Duodenal mucosa (tissue), 2 donors: Measurements from ENCODE around the gene NTF3.

Experiments used
- H3K27ac ChIP-seq: one replicate; pipeline ENCODE4 v1.7.0; 2013; ENCODE audit warnings: low read depth, low read length
- H3K27me3 ChIP-seq, 2 donors: one replicate each; pipeline ENCODE4 v1.7.0; 2013; ENCODE audit warnings: low read length in 2 of 2, control low read depth in 1 of 2; ENCODE audit not compliant: insufficient read depth in 2 of 2, control insufficient read depth in 1 of 2
- H3K36me3 ChIP-seq, 2 donors: one replicate each; pipeline ENCODE4 v1.7.0; 2013; ENCODE audit warnings: low read length in 2 of 2, control low read depth in 1 of 2; ENCODE audit not compliant: insufficient read depth in 2 of 2, control insufficient read depth in 1 of 2
- H3K4me1 ChIP-seq, 2 donors: one replicate each; pipeline ENCODE4 v1.7.0; 2013; ENCODE audit warnings: low read length in 2 of 2, control low read depth in 1 of 2; ENCODE audit not compliant: insufficient read depth in 2 of 2, control insufficient read depth in 1 of 2
- H3K4me3 ChIP-seq, 2 donors: one replicate each; pipeline ENCODE4 v1.7.0; 2013; ENCODE audit warnings: low read length in 2 of 2, low read depth in 1 of 2
- H3K9ac ChIP-seq, 2 donors: one replicate each; pipeline ENCODE4 v1.7.0; 2013; ENCODE audit warnings: low read length in 2 of 2, low read depth in 1 of 2
- H3K9me3 ChIP-seq, 2 donors: one replicate each; pipeline ENCODE4 v1.7.0; 2013; ENCODE audit warnings: low read length in 2 of 2, control low read depth in 1 of 2; ENCODE audit not compliant: control insufficient read depth in 1 of 2

The NTF3 gene

DNA sequence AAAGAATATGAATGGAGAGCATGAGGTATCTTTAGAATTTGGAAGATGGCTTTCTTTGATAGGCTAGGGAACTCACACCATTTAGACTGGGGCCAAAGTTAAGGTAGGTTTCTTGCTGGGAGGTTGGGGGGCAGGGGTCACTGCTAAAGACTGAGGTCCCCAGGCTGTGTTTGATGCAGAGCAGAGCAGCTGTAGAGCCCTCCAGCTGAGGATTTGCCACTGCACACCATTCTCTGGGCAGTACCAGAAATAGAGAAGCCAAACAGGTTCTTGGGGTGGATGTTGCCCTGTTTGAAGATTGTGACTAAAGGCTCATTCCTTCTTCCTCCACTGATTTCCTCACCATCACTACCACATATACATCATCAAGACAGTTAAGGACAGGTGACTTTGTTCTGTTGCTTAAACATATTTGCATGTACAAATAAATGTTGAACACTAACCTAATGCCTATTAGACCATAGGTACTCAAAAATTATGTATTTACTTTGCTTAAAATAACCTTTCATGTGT, 7.9 kb downstream of the NTF3 start:
- peaks cover 0 to 7% of the 10 kb centered on the region in 2 donors for H3K27me3 ChIP-seq

DNA sequence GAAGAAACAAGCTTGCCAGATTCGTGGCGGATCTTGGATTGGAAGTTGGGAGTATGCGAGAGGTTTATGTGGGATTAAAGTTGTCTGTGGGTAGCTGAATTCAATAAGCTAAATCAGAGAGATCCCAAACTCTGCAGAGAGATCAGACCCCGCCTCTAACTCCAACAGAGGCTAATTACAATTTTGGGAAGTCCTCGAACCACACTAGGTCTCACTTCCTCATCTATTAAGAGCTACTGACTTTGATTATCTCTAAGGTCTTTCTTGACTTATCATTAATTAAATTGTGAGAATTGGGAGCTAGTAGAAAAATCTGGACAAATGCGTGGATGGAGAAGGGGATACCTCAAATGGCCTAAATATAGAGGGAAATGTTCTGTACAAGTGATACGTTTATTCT, 9.1 kb downstream of the NTF3 start:
- H3K4me1 ChIP-seq = peaks cover 13 to 15% of the 10 kb centered on the region in 2 donors
- H3K4me3 ChIP-seq = no peak overlapping the region
- no peaks in the 10 kb centered on the region for H3K36me3 ChIP-seq
- no peaks in the 10 kb centered on the region for H3K27me3 ChIP-seq
- no peak overlapping the region for H3K27ac ChIP-seq
- no peak overlapping the region for H3K9ac ChIP-seq
- no peaks in the 10 kb centered on the region for H3K9me3 ChIP-seq

More for the DNA sequence above, 7.9 kb downstream of the NTF3 start:
- H3K27ac ChIP-seq = no peak overlapping the region
- H3K4me1 ChIP-seq = peaks cover 13 to 15% of the 10 kb centered on the region in 2 donors
- no peak overlapping the region for H3K4me3 ChIP-seq
- no peak overlapping the region for H3K9ac ChIP-seq
- H3K9me3 ChIP-seq = no peaks in the 10 kb centered on the region
- H3K36me3 ChIP-seq = no peaks in the 10 kb centered on the region

DNA sequence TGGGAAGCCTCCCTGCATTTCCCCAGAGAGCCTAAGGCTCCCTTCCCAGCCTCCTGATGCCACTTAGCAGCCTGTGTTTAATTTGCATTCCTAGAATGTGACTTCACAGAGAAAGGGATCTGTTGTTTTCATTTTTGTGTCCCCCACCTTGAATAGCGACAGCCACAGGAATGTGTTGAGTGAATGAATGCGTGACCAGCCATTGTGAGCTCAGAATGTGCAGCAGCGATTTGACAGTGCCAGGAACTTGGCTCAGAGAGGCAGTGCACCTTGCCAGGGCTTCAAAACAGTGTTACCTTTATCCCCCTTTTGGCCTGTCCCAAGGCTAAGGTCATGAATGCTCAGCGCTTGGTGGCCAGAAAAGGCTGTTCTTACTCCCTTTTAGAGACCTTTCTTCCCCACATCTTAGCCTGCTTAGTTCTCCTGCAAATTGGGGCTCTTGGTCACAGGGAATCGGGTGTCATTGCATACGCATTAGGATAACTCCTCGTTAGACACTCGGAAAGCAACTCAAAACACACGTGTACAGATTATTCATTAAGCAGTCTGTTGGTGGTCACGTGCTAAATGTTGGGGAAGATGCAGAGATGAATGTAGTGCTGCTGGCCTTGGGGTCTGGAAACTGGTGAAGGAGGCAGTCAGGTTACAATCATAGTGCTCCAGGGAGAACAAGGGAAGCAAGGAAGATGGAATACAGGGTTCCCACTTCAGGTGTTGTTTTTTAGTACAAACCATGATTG, 9.8 kb downstream of the NTF3 start:
- Histone ChIP-seq H3K36me3 (no peaks in the 10 kb centered on the region), H3K27me3 (no peaks in the 10 kb centered on the region), H3K4me3 (no peak overlapping the region), H3K4me1 (peaks cover 13 to 15% of the 10 kb centered on the region in 2 donors), H3K27ac (no peak overlapping the region), H3K9me3 (no peaks in the 10 kb centered on the region), H3K9ac (no peak overlapping the region)

DNA sequence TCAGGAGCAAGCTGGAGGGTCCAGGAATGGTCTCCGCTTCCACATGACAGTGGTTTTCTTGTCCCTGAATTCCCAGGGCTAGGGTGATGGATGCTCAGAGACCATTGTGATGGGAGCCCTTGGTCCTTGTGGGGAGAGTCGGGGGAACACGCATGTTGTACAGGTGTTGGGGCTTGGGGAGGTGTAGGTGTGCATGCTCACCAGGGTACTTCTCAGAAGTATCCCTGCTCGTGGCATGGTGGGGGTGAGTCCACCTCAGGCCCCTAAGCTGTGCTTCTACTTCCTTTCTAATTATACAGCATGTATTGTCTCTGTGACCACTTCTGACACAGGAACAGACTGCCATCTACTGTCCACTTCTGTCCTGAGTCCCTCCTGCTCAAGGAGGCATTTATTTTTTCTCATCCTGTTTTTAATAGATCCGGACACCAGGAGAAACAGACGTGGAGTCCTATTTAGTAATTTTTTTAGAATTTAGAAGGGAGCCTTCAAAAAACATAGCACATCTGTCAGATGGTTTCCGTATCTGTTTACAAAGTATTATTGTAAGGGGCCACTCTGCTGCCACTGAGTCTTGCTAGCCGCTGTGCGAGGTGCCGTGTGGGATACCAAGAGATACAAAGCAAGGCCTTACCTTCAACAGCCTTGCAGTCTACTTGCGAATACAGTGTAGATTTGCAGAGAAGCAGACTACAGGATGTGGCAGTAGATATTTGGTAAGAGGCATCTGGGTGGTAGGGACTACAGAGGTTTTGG, 10.5 kb downstream of the NTF3 start:
- Histone ChIP-seq H3K9ac (no peak overlapping the region), H3K4me3 (no peak overlapping the region), H3K27me3 (no peaks in the 10 kb centered on the region), H3K9me3 (no peaks in the 10 kb centered on the region), H3K27ac (no peak overlapping the region), H3K36me3 (no peaks in the 10 kb centered on the region), H3K4me1 (peaks cover 12 to 14% of the 10 kb centered on the region in 2 donors)

DNA sequence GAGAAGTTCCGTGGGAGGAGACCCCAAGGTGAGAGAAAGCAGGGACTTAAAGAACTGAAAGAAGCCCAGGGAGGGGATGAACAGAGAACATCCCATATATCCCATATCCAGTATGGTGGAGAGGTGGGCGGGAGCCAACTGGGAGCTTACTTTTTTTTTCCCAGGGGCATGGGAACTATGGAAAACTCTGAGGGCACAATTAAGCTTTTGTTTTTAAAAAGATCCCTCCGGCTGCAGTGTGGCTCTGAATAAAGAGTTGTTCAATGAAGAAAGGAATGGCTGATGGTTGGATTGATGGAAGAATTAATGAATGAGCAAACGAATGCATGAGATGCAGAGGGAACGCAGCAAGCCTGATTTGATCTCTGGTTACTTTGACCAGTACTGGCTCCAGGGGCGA, 12.6 kb downstream of the NTF3 start:
- Histone ChIP-seq H3K9ac (no peak overlapping the region), H3K27ac (no peak overlapping the region)

DNA sequence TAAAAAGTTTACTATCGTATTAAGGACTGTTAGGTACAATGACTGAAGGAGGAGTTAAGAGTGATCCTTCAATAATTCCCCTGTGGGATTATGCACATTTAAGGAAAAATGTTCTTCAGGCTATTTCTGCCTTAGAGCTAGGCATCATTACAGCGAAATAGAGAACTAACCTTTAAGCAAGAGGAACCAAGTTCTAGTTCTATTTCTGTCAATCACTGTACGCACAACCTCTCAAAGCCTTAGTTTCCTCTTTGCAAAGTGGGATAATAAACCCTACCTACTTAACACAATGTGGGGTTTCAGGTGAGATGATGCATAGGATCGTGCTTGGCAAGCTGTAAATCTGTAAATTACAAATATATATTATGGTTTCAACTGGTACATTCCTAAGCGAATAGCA, 15.4 kb downstream of the NTF3 start:
- Histone ChIP-seq H3K27ac (no peak overlapping the region), H3K27me3 (no peaks in the 10 kb centered on the region), H3K4me1 (no peaks in the 10 kb centered on the region), H3K9ac (no peak overlapping the region), H3K36me3 (no peaks in the 10 kb centered on the region), H3K4me3 (no peak overlapping the region), H3K9me3 (no peaks in the 10 kb centered on the region)

More for the DNA sequence above, 12.6 kb downstream of the NTF3 start:
- Histone ChIP-seq H3K27me3 (no peaks in the 10 kb centered on the region), H3K4me1 (no peaks in the 10 kb centered on the region), H3K36me3 (no peaks in the 10 kb centered on the region), H3K9me3 (no peaks in the 10 kb centered on the region), H3K4me3 (no peak overlapping the region)

DNA sequence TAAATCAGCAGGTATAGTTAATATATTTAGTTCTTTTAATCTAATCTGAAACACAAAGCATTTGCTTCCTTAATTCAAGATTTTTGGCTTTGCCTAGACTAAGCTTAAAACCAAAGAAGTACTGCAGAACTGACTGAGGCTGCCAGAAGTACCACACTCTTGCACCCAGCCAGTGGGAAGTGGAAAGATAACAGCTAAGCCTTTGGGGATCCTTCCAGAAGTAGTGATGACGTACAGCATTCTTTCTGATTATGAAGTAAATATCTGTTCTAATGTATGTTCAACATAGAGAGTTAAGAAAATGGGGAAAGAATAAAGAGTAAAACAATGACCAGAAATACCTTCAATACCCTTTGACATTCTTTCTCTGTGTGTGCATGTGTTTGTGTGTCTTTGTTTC, 19.3 kb downstream of the NTF3 start:
- Histone ChIP-seq H3K9ac (no peak overlapping the region), H3K27me3 (no peaks in the 10 kb centered on the region), H3K9me3 (no peaks in the 10 kb centered on the region), H3K27ac (no peak overlapping the region), H3K4me1 (peaks cover 6 to 12% of the 10 kb centered on the region in 2 donors), H3K4me3 (no peak overlapping the region), H3K36me3 (no peaks in the 10 kb centered on the region)

DNA sequence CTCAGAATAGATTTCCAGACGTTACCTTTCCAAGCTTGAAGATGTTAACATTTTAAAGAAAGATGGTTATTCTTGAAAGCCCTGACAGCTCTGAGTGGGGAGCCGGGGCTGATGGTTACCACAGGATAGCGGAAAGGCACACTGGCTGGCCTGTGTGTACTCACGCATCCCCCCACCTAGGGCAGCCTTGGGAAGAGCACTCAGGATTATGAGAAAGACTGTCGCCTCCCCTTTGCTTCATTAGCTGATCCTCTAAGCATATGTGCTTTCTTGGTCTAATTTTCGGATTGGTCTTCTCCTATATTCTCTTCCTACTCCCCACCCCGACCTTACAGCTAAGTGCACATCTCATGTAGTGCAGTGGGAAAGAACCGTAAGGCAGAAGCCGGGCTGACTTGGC, 20.7 kb downstream of the NTF3 start:
- Histone ChIP-seq H3K4me3 (no peak overlapping the region), H3K4me1 (peaks cover 15 to 20% of the 10 kb centered on the region in 2 donors), H3K36me3 (no peaks in the 10 kb centered on the region), H3K27ac (no peak overlapping the region), H3K27me3 (no peaks in the 10 kb centered on the region), H3K9ac (no peak overlapping the region), H3K9me3 (no peaks in the 10 kb centered on the region)

DNA sequence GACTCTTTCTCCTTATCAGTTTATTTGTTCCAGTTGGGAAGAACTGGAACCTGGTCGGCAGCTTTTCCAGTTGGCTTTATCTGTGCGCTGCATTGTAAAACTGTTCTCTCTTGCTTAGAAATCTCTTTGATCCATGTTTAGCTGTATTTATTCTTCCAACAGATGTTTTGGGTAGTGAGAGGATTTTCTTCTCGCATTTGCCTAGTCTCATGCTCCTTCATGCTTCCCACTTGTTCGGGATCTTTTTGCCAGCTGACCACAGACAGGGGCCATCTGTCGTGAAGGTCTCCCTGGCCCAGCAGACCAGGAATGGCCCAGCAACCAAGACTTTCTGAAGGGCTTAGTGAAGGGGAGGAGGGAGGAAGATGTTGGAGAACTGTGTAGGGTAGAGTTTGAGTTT, 21.6 kb downstream of the NTF3 start:
- Histone ChIP-seq H3K27ac (no peak overlapping the region), H3K27me3 (no peaks in the 10 kb centered on the region), H3K4me1 (peaks cover 24 to 29% of the 10 kb centered on the region in 2 donors), H3K9me3 (no peaks in the 10 kb centered on the region), H3K36me3 (no peaks in the 10 kb centered on the region), H3K9ac (no peak overlapping the region), H3K4me3 (no peak overlapping the region)

DNA sequence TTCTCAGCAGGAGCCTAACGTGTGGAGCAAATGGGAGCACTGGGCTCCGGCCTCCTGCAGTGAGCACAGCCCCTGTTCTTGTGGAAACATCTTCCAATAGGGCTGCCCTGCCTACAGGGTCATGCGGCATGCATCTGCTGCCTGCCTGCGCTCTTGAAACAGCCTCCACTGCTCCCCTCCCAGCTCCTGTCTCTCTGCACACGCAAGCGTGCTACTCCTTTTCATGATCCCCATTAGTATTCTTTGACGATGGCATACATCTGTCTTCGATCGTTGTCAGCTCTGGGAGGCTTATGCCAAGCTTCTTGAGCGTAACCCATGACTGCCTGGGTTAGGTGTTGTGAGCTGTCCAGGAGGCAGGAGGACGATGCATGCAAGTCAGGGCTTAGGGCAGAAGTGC, 23.1 kb downstream of the NTF3 start:
- H3K9ac ChIP-seq = no peak overlapping the region
- H3K9me3 ChIP-seq = no peaks in the 10 kb centered on the region
- no peaks in the 10 kb centered on the region for H3K27me3 ChIP-seq
- H3K4me3 ChIP-seq = no peak overlapping the region
- H3K27ac ChIP-seq = no peak overlapping the region
- H3K4me1 ChIP-seq = peaks cover 26 to 31% of the 10 kb centered on the region in 2 donors
- no peaks in the 10 kb centered on the region for H3K36me3 ChIP-seq
